Measurements from ENCODE around the gene DUT.

- no peak for TF ChIP-seq CTCF (IDR thresholded peaks at IDR 0.05)
- TF ChIP-seq POLR2A (IDR thresholded peaks at IDR 0.05): no peak
Observed at GRCh38 chr15:48366584-48367312, 35.5 kb downstream of the DUT start.
